ENCODE data around the gene ABLIM3. TPM values are rescaled to one million over a fixed set of nuclear protein-coding genes. Genes with fewer than 3 reads are reported as not detected.
A peak's percentile ranks its signal among the peaks of the same experiment; 100 is the strongest.

ABLIM3 gene
- total RNA-seq, 1 donor from 2014 or later: 0.64 TPM

DNA sequence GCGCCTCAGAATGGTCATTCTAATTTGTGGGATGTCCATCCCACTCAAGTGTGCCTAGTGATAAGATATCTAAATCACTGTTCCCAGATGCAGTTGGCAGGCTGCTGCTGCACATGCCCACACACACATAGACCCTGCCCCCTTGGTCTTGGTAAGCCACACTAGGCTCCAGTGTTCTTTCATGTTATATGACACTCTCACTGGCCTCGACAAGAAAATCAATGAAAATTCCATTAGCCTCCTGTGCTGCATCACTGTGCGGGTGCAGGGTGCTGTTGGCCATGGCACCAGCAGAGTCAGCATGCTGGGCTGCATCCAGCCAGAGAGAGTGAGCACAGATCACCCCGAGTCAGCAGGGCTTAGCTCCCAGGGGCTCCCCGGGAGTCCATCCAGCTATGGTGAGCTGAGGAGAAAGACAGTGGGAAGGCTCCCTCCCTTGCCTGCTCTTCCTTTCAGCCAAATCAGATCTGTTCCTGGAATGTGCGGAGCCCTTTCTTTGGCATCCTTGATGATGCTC is 59.9 kb downstream of the ABLIM3 start:
- no peak overlapping the region for H3K27ac Mint-ChIP-seq (ENCODE audit: unreplicated experiment)
- no peaks in the 10 kb centered on the region for H3K9me3 Mint-ChIP-seq (ENCODE audit: unreplicated experiment)
- no peaks in the 10 kb centered on the region for H3K27me3 Mint-ChIP-seq (ENCODE audit: unreplicated experiment)

DNA sequence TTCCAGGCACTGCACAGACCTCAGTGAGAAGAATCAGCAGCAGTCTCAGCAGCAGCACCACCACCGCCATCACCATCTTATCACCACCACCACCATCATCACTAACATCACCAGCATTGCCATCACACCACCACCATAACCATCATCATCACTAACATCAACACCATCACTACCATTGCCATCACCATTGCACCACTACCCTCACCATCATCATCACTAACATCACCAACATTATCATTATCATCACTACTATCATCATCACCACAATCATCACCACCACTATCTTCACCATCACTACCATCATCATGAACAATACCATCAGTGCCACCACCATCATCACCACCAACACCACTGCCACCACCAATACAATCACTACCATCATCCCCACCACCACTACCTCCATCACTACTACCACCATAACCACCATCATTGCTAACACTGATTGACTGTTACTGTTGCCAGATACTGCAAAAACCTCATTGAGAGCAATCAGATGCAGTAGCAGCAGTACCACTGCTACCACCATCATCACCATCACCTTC is 61.7 kb downstream of the ABLIM3 start:
- no peak for DNase-seq (ENCODE audit: extremely low spot score, unreplicated experiment)
- Mint-ChIP-seq H3K27me3 (ENCODE audit: unreplicated experiment) (no peaks in the 10 kb centered on the region), H3K9me3 (ENCODE audit: unreplicated experiment) (no peaks in the 10 kb centered on the region), H3K36me3 (ENCODE audit: unreplicated experiment) (no peaks in the 10 kb centered on the region), H3K4me1 (ENCODE audit: unreplicated experiment) (peaks cover 10% of the 10 kb centered on the region), H3K27ac (ENCODE audit: unreplicated experiment) (no peak overlapping the region), H3K4me3 (ENCODE audit: unreplicated experiment) (no peak overlapping the region)
- no peak for TF ChIP-seq CTCF (IDR thresholded peaks at IDR 0.05)

More for the DNA sequence above, 59.9 kb downstream of the ABLIM3 start:
- Mint-ChIP-seq H3K4me3 (ENCODE audit: unreplicated experiment) (no peak overlapping the region), H3K4me1 (ENCODE audit: unreplicated experiment) (peaks cover 4% of the 10 kb centered on the region), H3K36me3 (ENCODE audit: unreplicated experiment) (no peaks in the 10 kb centered on the region)
- no peak for DNase-seq (ENCODE audit: extremely low spot score, unreplicated experiment)
- TF ChIP-seq CTCF (IDR thresholded peaks at IDR 0.05): no peak

- DNase-seq (ENCODE audit: extremely low spot score, unreplicated experiment): no peak
- Mint-ChIP-seq H3K4me3 (ENCODE audit: unreplicated experiment) (no peak overlapping the region), H3K36me3 (ENCODE audit: unreplicated experiment) (no peaks in the 10 kb centered on the region), H3K27me3 (ENCODE audit: unreplicated experiment) (no peaks in the 10 kb centered on the region), H3K9me3 (ENCODE audit: unreplicated experiment) (no peaks in the 10 kb centered on the region), H3K4me1 (ENCODE audit: unreplicated experiment) (peaks cover 10% of the 10 kb centered on the region), H3K27ac (ENCODE audit: unreplicated experiment) (no peak overlapping the region)
- no peak for TF ChIP-seq CTCF (IDR thresholded peaks at IDR 0.05)
These were observed 62.7 kb downstream of the ABLIM3 start for GRCh38 chr5:149203921-149204441.

DNA sequence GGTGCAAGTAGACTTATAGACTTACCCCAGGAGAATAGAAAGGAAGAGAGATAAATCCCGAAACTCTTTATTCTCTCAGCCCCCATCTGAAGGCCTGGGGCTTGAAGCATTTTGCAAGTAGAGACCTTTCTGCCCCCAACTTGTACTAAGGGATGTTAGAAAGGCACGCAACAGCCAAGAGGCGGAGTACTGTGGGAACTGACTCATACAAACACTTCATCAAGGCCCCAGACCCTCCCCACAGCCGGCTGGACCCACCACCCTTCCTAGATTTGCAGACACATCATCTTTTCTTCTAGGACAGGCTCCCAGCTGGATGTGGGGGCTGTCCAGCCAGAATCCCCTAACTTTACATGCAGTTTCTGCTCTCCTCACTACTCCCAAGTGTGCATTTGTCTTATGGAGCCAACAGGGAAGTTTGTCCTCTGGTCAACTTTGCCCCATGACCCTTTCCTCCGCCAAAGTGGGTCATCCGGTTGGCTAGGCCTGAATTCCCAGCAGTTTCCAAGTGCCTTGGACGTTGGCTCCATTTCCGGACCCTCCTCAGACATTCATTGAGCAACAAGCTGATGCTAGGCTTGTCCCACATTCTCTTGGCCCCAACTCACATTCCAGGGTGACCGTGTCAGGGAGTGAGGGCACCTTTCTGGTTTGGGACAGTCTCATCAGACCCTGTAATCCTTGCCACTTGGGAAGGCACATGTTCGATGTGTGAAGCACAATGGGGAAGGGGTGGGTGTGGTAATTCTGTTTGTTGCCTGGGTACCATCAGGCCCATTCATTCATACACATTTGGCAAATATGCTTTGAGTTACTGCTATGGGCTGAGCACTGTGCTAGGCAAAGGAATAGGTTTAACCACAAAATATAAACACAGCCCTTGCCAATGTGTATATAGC is 64.6 kb downstream of the ABLIM3 start:
- TF ChIP-seq CTCF (IDR thresholded peaks at IDR 0.05): no peak
- no peaks in the 10 kb centered on the region for H3K27me3 Mint-ChIP-seq (ENCODE audit: unreplicated experiment)

More for the DNA sequence above, 64.6 kb downstream of the ABLIM3 start:
- Mint-ChIP-seq H3K27ac (ENCODE audit: unreplicated experiment) (peak overlapping the region; percentile 48), H3K4me3 (ENCODE audit: unreplicated experiment) (no peak overlapping the region), H3K9me3 (ENCODE audit: unreplicated experiment) (no peaks in the 10 kb centered on the region), H3K36me3 (ENCODE audit: unreplicated experiment) (no peaks in the 10 kb centered on the region), H3K4me1 (ENCODE audit: unreplicated experiment) (peaks cover 10% of the 10 kb centered on the region)
- DNase-seq (ENCODE audit: extremely low spot score, unreplicated experiment): no peak
